ENCODE data around the gene GOLM1.
"Not testable (repeated sequence)": the region's sequence is repeated elsewhere in the genome, so short reads cannot be mapped to it uniquely, and the experiment has no call there.

The GOLM1 gene

GRCh38 chr9:86061972-86062739 lies 37.2 kb downstream of the GOLM1 start:
- TF ChIP-seq CTCF (conservative IDR thresholded peaks at IDR 0.05; ENCODE audit: control insufficient read depth, insufficient read depth, low read depth, low read length), result no peak
- H3K4me3 ChIP-seq (ENCODE audit: control insufficient read depth, low read depth, low read length), result no peak overlapping the region
- DNase-seq (ENCODE audit: low read depth), result no peak

DNA sequence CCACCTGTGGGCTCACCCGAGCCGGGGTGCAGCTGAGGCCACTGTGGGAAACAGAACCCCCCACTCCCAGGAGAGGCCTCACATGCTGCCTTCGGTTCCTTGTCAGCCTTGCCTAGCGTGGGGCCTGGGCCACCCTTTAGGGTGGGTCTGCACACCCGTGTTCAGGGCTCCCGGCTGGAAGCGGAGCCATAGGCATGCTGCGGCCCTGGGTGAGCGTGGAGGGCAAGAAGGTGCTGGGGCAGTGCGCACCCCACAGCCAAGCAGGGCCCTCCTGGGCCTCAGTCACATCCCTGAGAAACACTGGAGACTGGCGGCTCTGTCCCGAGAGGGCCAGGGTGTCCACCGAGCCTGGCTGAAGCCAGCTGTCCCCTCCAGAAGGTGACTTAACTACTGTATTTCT lies 41.9 kb downstream of the GOLM1 start:
- DNase-seq (ENCODE audit: low read depth), result no peak
- no peak overlapping the region for H3K4me3 ChIP-seq (ENCODE audit: control insufficient read depth, low read depth, low read length)
- TF ChIP-seq CTCF (conservative IDR thresholded peaks at IDR 0.05; ENCODE audit: control insufficient read depth, insufficient read depth, low read depth, low read length), result no peak

- TF ChIP-seq CTCF (conservative IDR thresholded peaks at IDR 0.05; ENCODE audit: control insufficient read depth, insufficient read depth, low read depth, low read length), result no peak
- no peak for DNase-seq (ENCODE audit: low read depth)
- H3K4me3 ChIP-seq (ENCODE audit: control insufficient read depth, low read depth, low read length), result no peak overlapping the region
These were observed 44.7 kb downstream of the GOLM1 start for GRCh38 chr9:86054695-86055094.

GRCh38 chr9:86052556-86053468 lies 46.5 kb downstream of the GOLM1 start:
- TF ChIP-seq CTCF (conservative IDR thresholded peaks at IDR 0.05; ENCODE audit: control insufficient read depth, insufficient read depth, low read depth, low read length), result no peak
- H3K4me3 ChIP-seq (ENCODE audit: control insufficient read depth, low read depth, low read length), result no peak overlapping the region
- no peak for DNase-seq (ENCODE audit: low read depth)

- DNase-seq (ENCODE audit: low read depth); H3K4me3 ChIP-seq (ENCODE audit: control insufficient read depth, low read depth, low read length): not testable (repeated sequence)
These were observed 51.2 kb downstream of the GOLM1 start for GRCh38 chr9:86048018-86048742.

- no peak for DNase-seq (ENCODE audit: low read depth)
- no peak for TF ChIP-seq CTCF (conservative IDR thresholded peaks at IDR 0.05; ENCODE audit: control insufficient read depth, insufficient read depth, low read depth, low read length)
- H3K4me3 ChIP-seq (ENCODE audit: control insufficient read depth, low read depth, low read length), result no peak overlapping the region
These were observed 52.0 kb downstream of the GOLM1 start for GRCh38 chr9:86047361-86047760.
